H54 (cell line): ENCODE measurements around the gene PCGF2.

Experiments used
- DNase-seq: peaks from one replicate; pipeline ENCODE4 v3.0.0; 2011; ENCODE audit warnings: low spot score, mixed read lengths; ENCODE audit not compliant: insufficient read length
- FAIRE-seq: peaks from 3 replicates; lab custom pipeline; 2011; peaks lifted over from hg19 to GRCh38; lab: Jason Lieb, UNC
- POLR2A ChIP-seq: IDR thresholded peaks from 2 replicates; pipeline ENCODE4 v1.6.1; 2011; ENCODE audit warnings: low read depth, mild to moderate bottlenecking, low read length

The PCGF2 gene

GRCh38 chr17:38701504-38702165, 46.5 kb downstream of the PCGF2 start:
- DNase-seq, result peak; percentile 71
- FAIRE-seq, result no peak
- no peak for TF ChIP-seq POLR2A

GRCh38 chr17:38698760-38699159, 49.4 kb downstream of the PCGF2 start:
- FAIRE-seq (no peak), DNase-seq (no peak)
- no peak for TF ChIP-seq POLR2A

GRCh38 chr17:38697061-38697820, 50.9 kb downstream of the PCGF2 start:
- TF ChIP-seq POLR2A, result no peak
- FAIRE-seq (no peak), DNase-seq (no peak)

GRCh38 chr17:38693700-38694329, 54.3 kb downstream of the PCGF2 start:
- TF ChIP-seq POLR2A, result no peak
- no peak for DNase-seq
- FAIRE-seq, result no peak

GRCh38 chr17:38691154-38691553, 57.0 kb downstream of the PCGF2 start:
- no peak for TF ChIP-seq POLR2A
- DNase-seq, result no peak
- no peak for FAIRE-seq

- TF ChIP-seq POLR2A, result no peak
- FAIRE-seq (no peak), DNase-seq (no peak)
Measured at GRCh38 chr17:38690386-38690785, 57.8 kb downstream of the PCGF2 start.

GRCh38 chr17:38687286-38687685, 60.9 kb downstream of the PCGF2 start:
- DNase-seq (no peak), FAIRE-seq (no peak)
- no peak for TF ChIP-seq POLR2A

- FAIRE-seq (no peak), DNase-seq (no peak)
- no peak for TF ChIP-seq POLR2A
Measured at GRCh38 chr17:38685491-38685890, 62.6 kb downstream of the PCGF2 start.
